Left cardiac atrium (tissue), 4 donors: ENCODE measurements around the gene TTC7B. TPM values are rescaled to one million over a fixed set of nuclear protein-coding genes. Genes with fewer than 3 reads are reported as not detected.

Experiments used
- ATAC-seq, 2 donors: fragments of 200-7000 bp; cut with Tn5 transposase; one replicate each; pipeline ENCODE4 v1.9.1; 2020; ENCODE audit warnings: mild to moderate bottlenecking in 2 of 2, moderate library complexity in 2 of 2
- DNase-seq: peaks from one replicate; pipeline ENCODE4 v3.0.0-alpha.2; 2020
- intact Hi-C, 2 donors: fragments of 100-400 bp; cut with DNase I; formaldehyde crosslinking; loops; one replicate each; pipeline versions ENCODE4 v1.14.1 to v1.15.1; 2022 to 2023
- total RNA-seq, 2 donors: library from RNA; stranded (reverse); fragmentation: NEBNext Ultra II Directional; extraction: Animal tissue kit (Norgen Biotek cat#: 25700); gene quantifications; one replicate each; pipeline ENCODE4 v1.2.1, GENCODE V29; 2021
- donor health status: DM: no; HTN: yes; CAD: no.
- donor health status: DM: no; HTN: yes; CAD: no; lungs with severe emphysema.
- donor health status: DM: yes; HTN: yes; CAD: no.
- donor health status: Dilated cardiomyopathy.

The TTC7B gene
- total RNA-seq, 2 donors from 2014 or later: 61.9 to 76.5 TPM

GRCh38 chr14:90522571-90523191 is 293.5 kb downstream of the TTC7B start:
- intact Hi-C loops: no loop called here
- ATAC-seq: peak; percentile 41 to 79
- peak; percentile 76 for DNase-seq

GRCh38 chr14:90521930-90522483 is 294.2 kb downstream of the TTC7B start:
- ATAC-seq: no peak
- intact Hi-C loops: no loop called here
- DNase-seq: no peak

DNA sequence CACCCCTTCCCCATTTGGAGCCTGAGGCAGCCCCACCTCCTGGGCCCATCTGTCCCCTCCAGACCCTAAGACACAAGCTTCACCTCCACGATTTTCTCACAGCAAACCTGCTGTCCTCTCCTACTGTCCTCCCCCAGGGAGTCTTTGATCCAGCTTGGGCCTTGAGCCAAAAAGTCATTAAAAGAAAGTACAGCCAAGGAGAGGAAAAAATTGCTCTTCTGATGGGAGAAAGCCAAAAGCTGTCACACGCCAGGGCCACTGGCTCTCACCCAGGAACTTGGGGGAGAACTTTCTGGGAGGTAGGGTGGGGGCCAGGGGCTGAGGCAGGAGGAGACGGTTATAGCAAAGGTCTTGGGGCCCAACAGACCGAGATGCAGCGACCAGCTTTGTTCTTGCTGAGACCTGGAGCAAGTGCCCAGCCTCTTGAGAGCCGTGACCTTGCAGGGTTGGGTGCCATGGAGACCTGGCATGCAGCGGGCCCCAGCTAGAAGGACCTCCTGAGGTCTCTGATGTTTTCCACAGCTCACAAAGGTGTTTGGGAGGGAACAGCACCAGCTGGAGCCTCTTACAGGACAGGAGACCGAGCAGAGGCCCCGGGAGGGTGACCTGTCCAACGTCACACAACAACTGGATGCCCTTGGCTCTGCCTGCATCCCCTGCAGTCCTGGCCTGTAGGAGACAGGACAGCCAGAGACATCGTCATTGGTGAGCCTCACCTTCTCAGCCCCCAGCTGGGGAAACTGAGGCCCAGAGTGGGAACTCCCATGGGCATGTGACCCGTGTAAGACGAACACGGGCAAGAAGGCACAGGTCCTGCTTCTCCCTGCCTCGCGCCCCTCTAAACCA is 294.9 kb downstream of the TTC7B start:
- intact Hi-C loops: no loop called here
- DNase-seq (no peak), ATAC-seq (no peak)

DNA sequence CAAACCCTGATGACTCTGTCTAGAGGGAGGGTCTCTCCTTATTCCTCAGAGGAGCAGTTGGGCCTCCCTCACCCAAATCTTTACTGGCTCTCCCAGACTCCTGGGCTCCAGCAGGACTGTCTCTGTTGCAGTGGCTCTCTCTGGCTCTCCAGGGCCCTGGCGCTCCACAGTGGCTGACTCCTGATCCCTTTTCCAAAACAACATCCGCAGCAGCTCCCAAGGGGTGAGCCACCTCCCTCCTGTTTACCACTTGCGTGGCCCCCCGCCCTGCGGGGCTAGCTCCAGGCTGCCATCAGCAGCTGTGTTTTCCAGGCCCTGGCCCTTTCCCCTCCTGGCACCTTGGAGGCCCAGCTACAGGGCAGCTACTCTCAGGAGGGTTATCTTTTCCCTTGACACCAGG is 295.9 kb downstream of the TTC7B start:
- no peak for ATAC-seq
- DNase-seq: no peak
- intact Hi-C loops: no loop called here

- DNase-seq (no peak), ATAC-seq (no peak)
- intact Hi-C loops: loop anchor here in 1 of 2 donors (10.0 kb wide), 2 partner anchors 115 to 175 kb away; no protein-coding TSS in a partner anchor
Observed at GRCh38 chr14:90519262-90519920, 296.8 kb downstream of the TTC7B start.

DNA sequence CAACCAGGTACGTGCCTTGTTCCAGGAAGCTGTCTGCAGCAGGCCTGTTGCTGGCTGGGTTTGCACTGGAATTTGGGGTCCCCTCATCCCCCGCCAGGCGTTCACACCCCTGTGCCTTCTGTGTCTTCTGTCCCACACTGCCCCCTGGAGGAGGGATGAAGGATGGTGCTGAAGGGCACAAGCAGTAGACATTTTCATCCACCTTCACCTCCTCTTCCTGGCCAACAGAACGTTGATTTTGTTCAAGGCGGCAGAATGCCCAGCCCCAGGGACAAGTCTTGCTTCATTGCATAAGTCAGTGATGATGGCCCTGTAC is 297.3 kb downstream of the TTC7B start:
- intact Hi-C loops: loop anchor here in 1 of 2 donors (10.0 kb wide), 2 partner anchors 114 to 176 kb away; no protein-coding TSS in a partner anchor
- ATAC-seq (no peak), DNase-seq (no peak)

DNA sequence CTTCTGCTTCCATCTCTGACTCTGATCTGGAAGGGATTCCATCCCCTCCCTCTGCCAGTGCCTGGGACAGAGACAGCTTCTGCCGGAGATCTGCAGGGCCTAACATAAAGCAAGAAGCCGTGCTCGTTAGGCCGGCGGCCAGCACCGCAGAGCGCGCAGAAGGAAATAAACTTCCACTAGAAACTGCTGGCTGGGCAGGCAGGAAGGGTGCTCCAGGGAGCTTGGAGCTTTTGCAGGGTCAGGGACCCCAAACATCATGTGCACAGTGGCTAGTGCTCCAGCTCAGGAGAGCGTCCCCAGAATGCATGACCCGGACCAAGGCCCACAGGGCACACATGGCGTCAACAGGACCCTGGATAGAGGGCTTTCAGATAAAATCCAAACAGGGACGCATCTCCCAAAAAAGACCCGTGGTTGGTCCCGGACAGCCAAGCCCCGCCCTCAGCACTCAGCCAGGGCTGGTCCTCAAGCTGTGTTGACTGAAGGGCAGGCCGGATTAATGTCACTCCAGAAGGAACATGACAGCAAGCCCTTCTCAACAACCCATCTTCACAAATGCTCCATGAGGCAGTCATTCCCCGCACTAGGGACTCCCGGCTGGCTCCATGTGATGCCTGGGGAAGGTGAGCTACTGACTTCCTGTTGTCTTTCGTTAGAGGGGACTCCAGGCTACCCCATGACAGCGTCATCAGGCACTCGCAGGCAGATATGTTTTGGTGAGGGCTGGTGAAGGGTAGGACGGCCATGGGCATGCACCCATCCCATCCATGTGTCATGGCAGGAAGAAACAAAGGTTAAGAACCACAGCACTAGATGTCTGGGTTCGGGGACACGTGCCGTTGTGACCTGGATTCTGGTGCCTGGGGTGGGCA is 297.9 kb downstream of the TTC7B start:
- ATAC-seq: peak in 1 of 2 donors; percentile 20
- no peak for DNase-seq
- intact Hi-C loops: loop anchor here in 1 of 2 donors (10.0 kb wide), 2 partner anchors 114 to 176 kb away; no protein-coding TSS in a partner anchor

- no peak for DNase-seq
- ATAC-seq: no peak
- intact Hi-C loops: loop anchor here in 1 of 2 donors (10.0 kb wide), 2 partner anchors 112 to 178 kb away; no protein-coding TSS in a partner anchor
Observed at GRCh38 chr14:90517076-90517841, 299.0 kb downstream of the TTC7B start.

- intact Hi-C loops: loop anchor here in 1 of 2 donors (10.0 kb wide), 2 partner anchors 110 to 180 kb away; no protein-coding TSS in a partner anchor
- no peak for ATAC-seq
- DNase-seq: no peak
Observed at GRCh38 chr14:90514566-90514965, 301.7 kb downstream of the TTC7B start.

GRCh38 chr14:90514015-90514398 is 302.2 kb downstream of the TTC7B start:
- intact Hi-C loops: loop anchor here in 1 of 2 donors (10.0 kb wide), 2 partner anchors 109 to 181 kb away; no protein-coding TSS in a partner anchor
- no peak for ATAC-seq
- no peak for DNase-seq

DNA sequence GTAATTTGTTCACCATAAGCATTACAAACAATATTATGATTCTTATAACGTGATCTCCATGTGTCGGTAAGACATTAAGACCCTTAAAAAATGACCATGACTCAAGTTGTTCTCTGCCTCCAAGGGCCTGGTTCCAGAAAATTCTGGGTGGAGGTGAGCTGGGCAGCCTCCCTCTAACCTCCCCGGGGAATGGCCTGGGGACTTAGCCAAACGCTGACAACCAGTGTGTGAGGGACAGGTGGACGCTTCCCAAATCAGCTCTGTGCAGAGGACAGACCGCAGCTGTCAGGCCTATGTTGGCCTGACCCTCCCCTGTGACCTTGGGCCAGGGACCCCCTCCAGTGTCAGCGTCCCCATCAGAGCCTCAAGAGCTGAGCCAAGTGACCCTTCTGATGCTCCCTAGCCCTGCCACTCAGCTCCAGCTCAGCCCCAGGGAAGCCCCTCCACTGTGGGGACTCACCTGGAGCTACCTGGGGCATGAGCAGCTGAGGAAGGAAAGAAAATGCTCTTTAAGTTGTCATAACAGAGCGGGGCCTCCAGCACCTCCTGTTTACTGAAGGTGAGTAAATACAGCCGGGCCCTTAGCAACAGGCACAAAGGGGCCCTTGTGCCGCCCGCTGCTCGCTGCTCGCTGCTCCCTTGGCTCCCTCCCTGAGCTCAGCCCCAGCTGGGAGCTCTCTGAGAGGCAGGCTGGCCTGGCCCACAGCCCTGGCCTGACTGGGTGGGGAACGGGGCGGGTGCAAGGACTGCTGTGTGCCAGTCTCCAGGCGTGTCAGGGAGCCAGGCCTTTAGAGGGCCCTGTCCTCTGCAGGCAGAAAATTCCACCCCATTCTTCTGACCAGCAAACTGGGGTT is 302.8 kb downstream of the TTC7B start:
- peak; percentile 83 for DNase-seq
- peak; percentile 83 to 94 for ATAC-seq
- intact Hi-C loops: loop anchor here in 1 of 2 donors (10.0 kb wide), 2 partner anchors 109 to 181 kb away; no protein-coding TSS in a partner anchor

- no peak for ATAC-seq
Observed at GRCh38 chr14:90512329-90512991, 303.8 kb downstream of the TTC7B start.

GRCh38 chr14:90511795-90512328 is 304.4 kb downstream of the TTC7B start:
- DNase-seq: no peak
- intact Hi-C loops: loop anchor here in 1 of 2 donors (10.0 kb wide), 2 partner anchors 107 to 183 kb away; no protein-coding TSS in a partner anchor
- no peak for ATAC-seq

More at GRCh38 chr14:90512329-90512991, 303.8 kb downstream of the TTC7B start:
- intact Hi-C loops: loop anchor here in 1 of 2 donors (10.0 kb wide), 2 partner anchors 108 to 182 kb away; no protein-coding TSS in a partner anchor
- no peak for DNase-seq

DNA sequence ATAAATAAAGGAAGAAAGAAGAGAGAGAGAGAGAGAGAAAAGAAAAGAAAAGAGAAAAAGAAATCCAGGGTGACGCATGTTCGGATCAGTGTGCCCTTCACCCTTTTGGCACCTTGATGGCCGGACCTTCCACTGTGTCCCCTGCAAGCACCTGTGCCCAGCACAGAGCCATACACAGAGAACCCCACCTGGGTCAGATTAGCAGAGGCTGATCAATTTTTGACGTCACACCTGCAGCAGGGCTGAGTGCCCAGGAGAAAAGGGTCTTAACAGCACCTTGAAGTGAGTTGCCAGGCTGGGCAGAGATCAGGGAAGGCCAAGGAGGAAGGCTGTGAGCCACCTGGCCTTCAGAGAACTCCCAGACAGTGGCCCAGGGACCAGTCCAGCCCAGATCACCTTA is 305.0 kb downstream of the TTC7B start:
- no peak for ATAC-seq
- no peak for DNase-seq
- intact Hi-C loops: loop anchor here in 1 of 2 donors (10.0 kb wide), 2 partner anchors 106 to 184 kb away; no protein-coding TSS in a partner anchor

DNA sequence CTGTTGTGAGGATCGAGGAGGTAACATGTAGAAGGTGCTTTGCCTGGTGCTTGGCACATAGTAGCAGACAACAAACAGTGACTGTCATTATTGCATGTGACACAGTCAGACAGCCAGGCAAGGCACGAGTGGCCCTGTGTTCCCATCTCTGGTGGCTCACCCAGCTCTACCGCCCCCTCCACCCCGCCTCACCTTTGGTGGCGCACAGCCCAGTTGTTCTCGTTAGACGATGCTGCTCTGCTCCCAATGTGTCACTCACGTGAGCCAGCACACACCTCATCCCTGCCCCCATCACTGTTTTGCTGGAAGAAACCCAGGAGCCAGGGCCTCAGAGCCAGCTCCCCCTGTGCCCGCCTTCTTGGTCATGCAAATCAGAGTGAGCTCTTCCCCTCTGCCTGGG is 306.1 kb downstream of the TTC7B start:
- ATAC-seq (peak in 1 of 2 donors; percentile 44), DNase-seq (peak; percentile 81)
- intact Hi-C loops: loop anchor here in 1 of 2 donors (10.0 kb wide), 2 partner anchors 105 to 185 kb away; no protein-coding TSS in a partner anchor

- ATAC-seq (no peak), DNase-seq (no peak)
- intact Hi-C loops: no loop called here
Observed at GRCh38 chr14:90509403-90509802, 306.8 kb downstream of the TTC7B start.
